ENCODE results near the gene ZNF487. TPM values are rescaled to one million over a fixed set of nuclear protein-coding genes. Genes with fewer than 3 reads are reported as not detected.

Gene ZNF487
- total RNA-seq, 1 experiment from 2014 or later = 4.0 TPM

DNA sequence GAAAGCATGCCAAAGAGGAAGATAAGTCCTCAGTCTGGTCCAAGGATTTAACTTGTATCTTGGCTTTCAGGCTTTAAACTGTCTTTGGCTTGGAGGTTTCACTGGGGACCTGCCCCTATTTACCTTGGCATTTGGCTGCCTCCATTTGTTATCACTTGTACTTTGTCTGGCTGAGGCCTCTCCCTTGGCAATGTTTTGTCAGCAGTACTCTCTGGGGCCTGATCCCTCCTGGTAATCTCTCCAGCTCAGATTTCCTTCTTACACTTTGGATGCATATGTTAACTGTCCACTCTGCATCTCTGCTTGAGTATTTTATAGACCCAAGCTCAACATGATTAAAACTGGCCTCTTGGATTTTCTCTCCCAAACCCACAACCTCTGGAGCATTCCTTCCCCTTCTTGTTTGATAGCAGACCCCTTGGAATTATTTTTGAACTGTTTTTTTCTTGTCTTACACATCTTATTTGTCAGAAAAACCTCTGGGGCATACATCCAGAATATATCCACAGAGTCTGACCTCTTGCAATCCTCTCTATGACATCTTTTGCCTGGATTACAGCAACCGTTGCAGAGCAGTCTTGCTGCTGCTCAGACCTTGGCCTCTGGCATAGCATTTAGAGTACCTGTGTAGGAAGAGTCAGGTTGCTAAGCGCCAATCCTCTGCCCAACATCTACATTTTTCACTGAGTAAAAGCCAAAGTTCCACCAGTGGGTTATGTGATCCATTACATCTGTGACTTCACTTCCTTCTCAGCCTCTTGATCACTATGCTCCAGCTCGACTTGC, 35.2 kb downstream of the ZNF487 start:
- ChIA-PET CTCF (no interaction called here), POLR2A (no interaction called here), RAD21 (ENCODE audit: low non-redundant PET in 1 of 2, low total read pairs in 2 of 2, uncharacterized antibody in 2 of 2, unreplicated experiment in 2 of 2) (no interaction called here)
- BruUV-seq (replicated peaks) = no TSS peak
- no peak for DNase-seq (ENCODE audit: low read depth, low spot score)
- no peak overlapping the region for H3K4me3 ChIP-seq (replicated peaks in 1 of 2; ENCODE audit: low read depth in 1 of 2, low read length in 2 of 2)
- no peak overlapping the region for H3K9ac ChIP-seq (ENCODE audit: low read length)
- H4K20me1 ChIP-seq (ENCODE audit: insufficient read depth) = no peaks in the 10 kb centered on the region
- H2AFZ ChIP-seq (ENCODE audit: low read depth, low read length, poor library complexity, severe bottlenecking) = no peak overlapping the region
- TF ChIP-seq EZH2 (IDR thresholded peaks at IDR 0.05) (no peak), CTCF (IDR thresholded peaks at IDR 0.05 in 2 of 3, conservative IDR thresholded peaks at IDR 0.05 in 1 of 3; ENCODE audit: borderline replicate concordance in 1 of 3, insufficient read depth in 1 of 3, low read depth in 2 of 3, low read length in 2 of 3) (no peak), YY1 (IDR thresholded peaks at IDR 0.05; ENCODE audit: extremely low read depth, insufficient replicate concordance, low read depth, low read length) (no peak)
- H3K4me2 ChIP-seq (ENCODE audit: low read length) = no peak overlapping the region
- no peaks in the 10 kb centered on the region for H3K4me1 ChIP-seq (ENCODE audit: control insufficient read depth in 1 of 2, insufficient read depth in 2 of 2, low read length in 2 of 2)
- intact Hi-C loops (cut with micrococcal nuclease) = no loop called here
- no peaks in the 10 kb centered on the region for H3K9me2 ChIP-seq (ENCODE audit: insufficient read depth)
- no peak overlapping the region for H3K27ac ChIP-seq (ENCODE audit: low read depth, low read length)
- no peaks in the 10 kb centered on the region for H3K27me3 ChIP-seq (ENCODE audit: insufficient read depth, low read length)
- H3K9me3 ChIP-seq (ENCODE audit: control insufficient read depth in 1 of 2, insufficient read depth in 1 of 2, low read depth in 1 of 2, low read length in 2 of 2) = no peaks in the 10 kb centered on the region
- no peaks in the 10 kb centered on the region for H3K79me2 ChIP-seq (ENCODE audit: insufficient read depth, low read length)
- H3K36me3 ChIP-seq (ENCODE audit: control insufficient read depth in 1 of 2, insufficient read depth in 2 of 2, low read length in 2 of 2) = no peaks in the 10 kb centered on the region
- no peak for ATAC-seq

GRCh38 chr10:43479275-43479674, 42.4 kb downstream of the ZNF487 start:
- no peaks in the 10 kb centered on the region for H3K27me3 ChIP-seq (ENCODE audit: insufficient read depth, low read length)
- ChIA-PET POLR2A (no interaction called here), CTCF (no interaction called here), RAD21 (ENCODE audit: low non-redundant PET in 1 of 2, low total read pairs in 2 of 2, uncharacterized antibody in 2 of 2, unreplicated experiment in 2 of 2) (no interaction called here)
- H3K4me1 ChIP-seq (ENCODE audit: control insufficient read depth in 1 of 2, insufficient read depth in 2 of 2, low read length in 2 of 2) = no peaks in the 10 kb centered on the region
- H3K4me2 ChIP-seq (ENCODE audit: low read length) = no peak overlapping the region
- no peaks in the 10 kb centered on the region for H4K20me1 ChIP-seq (ENCODE audit: insufficient read depth)
- H3K4me3 ChIP-seq (replicated peaks in 1 of 2; ENCODE audit: low read depth in 1 of 2, low read length in 2 of 2) = no peak overlapping the region
- ATAC-seq = no peak
- no peak for TF ChIP-seq TCF7L2 (IDR thresholded peaks at IDR 0.05; ENCODE audit: borderline replicate concordance, extremely low read depth, insufficient read depth, insufficient read length)
- no peak for TF ChIP-seq ZFX (IDR thresholded peaks at IDR 0.05)
- no peak for TF ChIP-seq ELF1 (IDR thresholded peaks at IDR 0.05; ENCODE audit: borderline replicate concordance, low read depth)
- TF ChIP-seq ZNF274 (IDR thresholded peaks at IDR 0.05; ENCODE audit: low read depth, low read length) = no peak
- no peak overlapping the region for H3K9ac ChIP-seq (ENCODE audit: low read length)
- H2AFZ ChIP-seq (ENCODE audit: low read depth, low read length, poor library complexity, severe bottlenecking) = no peak overlapping the region
- no peaks in the 10 kb centered on the region for H3K9me2 ChIP-seq (ENCODE audit: insufficient read depth)
- H3K79me2 ChIP-seq (ENCODE audit: insufficient read depth, low read length) = no peaks in the 10 kb centered on the region
- H3K36me3 ChIP-seq (ENCODE audit: control insufficient read depth in 1 of 2, insufficient read depth in 2 of 2, low read length in 2 of 2) = no peaks in the 10 kb centered on the region
- no peak for DNase-seq (ENCODE audit: low read depth, low spot score)
- intact Hi-C loops (cut with micrococcal nuclease) = no loop called here
- H3K27ac ChIP-seq (ENCODE audit: low read depth, low read length) = no peak overlapping the region
- BruUV-seq (replicated peaks) = no TSS peak
- peaks cover 16 to 24% of the 10 kb centered on the region in 2 experiments; a peak in 3 of 4 replicates for H3K9me3 ChIP-seq (ENCODE audit: control insufficient read depth in 1 of 2, insufficient read depth in 1 of 2, low read depth in 1 of 2, low read length in 2 of 2)

Measured in HCT116 (cell line).